ENCODE measurements around the gene MSMB. TPM values are rescaled to one million over a fixed set of nuclear protein-coding genes. Genes with fewer than 3 reads are reported as not detected.

MSMB gene
- total RNA-seq, 1 donor from 2014 or later = not detected

- Histone ChIP-seq H3K4me3 (no peak overlapping the region), H3K9me3 (no peaks in the 10 kb centered on the region), H3K27ac (peak overlapping the region in 1 of 2 donors; percentile 13), H3K36me3 (peaks cover 7 to 10% of the 10 kb centered on the region in 2 donors), H3K4me1 (peaks cover 3 to 20% of the 10 kb centered on the region in 2 donors), H3K27me3 (no peaks in the 10 kb centered on the region)
- intact Hi-C loops (cut with DNase I) = loop anchor here (5.0 to 10.0 kb wide), 4 partner anchors 46 to 1144 kb away; partner anchors contain the start of genes ANTXRL and TIMM23
- no peak for TF ChIP-seq CTCF (IDR thresholded peaks at IDR 0.05)
- no peak for DNase-seq (ENCODE audit: low spot score in 2 of 2)
Observed at GRCh38 chr10:46020344-46020657, 25.8 kb downstream of the MSMB start.

- peaks cover 3 to 20% of the 10 kb centered on the region in 2 donors for H3K4me1 ChIP-seq
- no peak for DNase-seq (ENCODE audit: low spot score in 2 of 2)
- no peaks in the 10 kb centered on the region for H3K9me3 ChIP-seq
- H3K36me3 ChIP-seq = peaks cover 11 to 15% of the 10 kb centered on the region in 2 donors
- no peak for TF ChIP-seq CTCF (IDR thresholded peaks at IDR 0.05)
- H3K27me3 ChIP-seq = no peaks in the 10 kb centered on the region
- intact Hi-C loops (cut with DNase I) = loop anchor here (5.0 to 10.0 kb wide), 4 partner anchors 45 to 1145 kb away; partner anchors contain the start of genes ANTXRL and TIMM23
- peak overlapping the region in 1 of 2 donors; percentile 13 for H3K27ac ChIP-seq
- H3K4me3 ChIP-seq = peak overlapping the region in 1 of 2 donors; percentile 12
Observed at GRCh38 chr10:46019569-46020343, 26.3 kb downstream of the MSMB start.

GRCh38 chr10:46019177-46019528 lies 26.9 kb downstream of the MSMB start:
- no peak for TF ChIP-seq CTCF (IDR thresholded peaks at IDR 0.05)
- Histone ChIP-seq H3K4me1 (peaks cover 3 to 20% of the 10 kb centered on the region in 2 donors), H3K36me3 (peaks cover 15 to 21% of the 10 kb centered on the region in 2 donors), H3K27ac (no peak overlapping the region), H3K4me3 (peak overlapping the region in 1 of 2 donors; percentile 12), H3K27me3 (no peaks in the 10 kb centered on the region), H3K9me3 (no peaks in the 10 kb centered on the region)
- intact Hi-C loops (cut with DNase I) = no loop called here
- DNase-seq (ENCODE audit: low spot score in 2 of 2) = no peak

GRCh38 chr10:46018453-46019176 lies 27.5 kb downstream of the MSMB start:
- Histone ChIP-seq H3K27me3 (no peaks in the 10 kb centered on the region), H3K4me1 (peaks cover 3 to 17% of the 10 kb centered on the region in 2 donors), H3K4me3 (peak overlapping the region in 1 of 2 donors; percentile 12), H3K27ac (no peak overlapping the region), H3K9me3 (no peaks in the 10 kb centered on the region), H3K36me3 (peaks cover 20 to 27% of the 10 kb centered on the region in 2 donors)
- no peak for TF ChIP-seq CTCF (IDR thresholded peaks at IDR 0.05)
- DNase-seq (ENCODE audit: low spot score in 2 of 2) = no peak
- intact Hi-C loops (cut with DNase I) = no loop called here

GRCh38 chr10:46017733-46018132 lies 28.3 kb downstream of the MSMB start:
- no peaks in the 10 kb centered on the region for H3K27me3 ChIP-seq
- intact Hi-C loops (cut with DNase I) = no loop called here
- no peak for TF ChIP-seq CTCF (IDR thresholded peaks at IDR 0.05)
- DNase-seq (ENCODE audit: low spot score in 2 of 2) = no peak
- no peak overlapping the region for H3K4me3 ChIP-seq
- peaks cover 3 to 15% of the 10 kb centered on the region in 2 donors for H3K4me1 ChIP-seq
- H3K36me3 ChIP-seq = peaks cover 29 to 36% of the 10 kb centered on the region in 2 donors
- no peaks in the 10 kb centered on the region for H3K9me3 ChIP-seq
- no peak overlapping the region for H3K27ac ChIP-seq

Measured in ascending aorta (tissue), 2 donors.